ENCODE data around the gene BTBD1.

Gene BTBD1

GRCh38 chr15:82985688-82986441, 81.2 kb downstream of the BTBD1 start, which contains the start of gene RAMAC (continued):
- TF ChIP-seq ZBTB8A (tag by site-specific recombination; IDR thresholded peaks at IDR 0.05) = peak; percentile 33; the same call in 1 of the 2 replicates
- TF ChIP-seq KLF9 (tag by site-specific recombination; IDR thresholded peaks at IDR 0.05; ENCODE audit: low read depth) = no peak
- no peak for TF ChIP-seq OSR2 (tag by site-specific recombination; IDR thresholded peaks at IDR 0.05)
- no peak for TF ChIP-seq ZNF280C (tag by site-specific recombination; IDR thresholded peaks at IDR 0.05)
- no peak for TF ChIP-seq ZNF544 (tag by site-specific recombination; IDR thresholded peaks at IDR 0.05)
- TF ChIP-seq ZXDB (tag by site-specific recombination; IDR thresholded peaks at IDR 0.05) = peak; percentile 64
- TF ChIP-seq ZBTB26 (tag by site-specific recombination; optimal IDR thresholded peaks at IDR 0.05) = no peak
- no peak for TF ChIP-seq PRDM1 (tag by site-specific recombination; IDR thresholded peaks at IDR 0.05)
- peak; percentile 82; the same call in 1 of the 2 replicates for TF ChIP-seq ZNF660 (tag by site-specific recombination; IDR thresholded peaks at IDR 0.05)
- peak; percentile 35 for TF ChIP-seq SP3 (tag by site-specific recombination; IDR thresholded peaks at IDR 0.05)
- TF ChIP-seq ZNF658 (tag by site-specific recombination; IDR thresholded peaks at IDR 0.05) = no peak
- TF ChIP-seq ELK4 (IDR thresholded peaks at IDR 0.05; ENCODE audit: borderline replicate concordance, low read depth, low read length) = 0 out of 2 replicates have a peak, but pooled peaks have one; percentile 28
- peak; percentile 96 for TF ChIP-seq ZBTB17 (tag by site-specific recombination; IDR thresholded peaks at IDR 0.05)
- TF ChIP-seq ZNF768 (tag by site-specific recombination; IDR thresholded peaks at IDR 0.05) = no peak
- no peak for TF ChIP-seq ZNF654 (tag by site-specific recombination; IDR thresholded peaks at IDR 0.05; ENCODE audit: low read depth)
- peak; percentile 18; the same call in 1 of the 2 replicates for TF ChIP-seq ZNF2 (tag by site-specific recombination; IDR thresholded peaks at IDR 0.05)
- TF ChIP-seq ZSCAN30 (tag by site-specific recombination; IDR thresholded peaks at IDR 0.05) = peak; percentile 21; the same call in 1 of the 2 replicates

GRCh38 chr15:82980981-82981380, 86.1 kb downstream of the BTBD1 start:
- H3K36me3 ChIP-seq (ENCODE audit: control insufficient read depth in 2 of 2, insufficient read depth in 1 of 2, low read length in 2 of 2) = peaks cover 0 to 4% of the 10 kb centered on the region in 2 experiments; a peak in 2 of 3 replicates
- H3K4me3 ChIP-seq (ENCODE audit: low read depth, low read length) = no peak overlapping the region
- POLR2A ChIA-PET = no interaction called here
- H3K9me3 ChIP-seq (ENCODE audit: control insufficient read depth, insufficient read depth, low read depth, low read length) = no peaks in the 10 kb centered on the region
- CTCF ChIA-PET = no interaction called here
- H3K27ac ChIP-seq (ENCODE audit: extremely low read depth, low read depth, low read length) = no peak overlapping the region
- H3K4me1 ChIP-seq (ENCODE audit: control insufficient read depth, insufficient read depth, low read length) = peaks cover 5% of the 10 kb centered on the region; the same call in 1 of the 2 replicates
- TF ChIP-seq ZNF529 (tag by site-specific recombination; IDR thresholded peaks at IDR 0.05; ENCODE audit: insufficient replicate concordance) (no peak), ZNF585B (tag by site-specific recombination; IDR thresholded peaks at IDR 0.05) (no peak), ZNF501 (tag by site-specific recombination; IDR thresholded peaks at IDR 0.05) (no peak), ZNF146 (tag by site-specific recombination; IDR thresholded peaks at IDR 0.05) (no peak), ZNF426 (tag by site-specific recombination; IDR thresholded peaks at IDR 0.05) (no peak), ZNF416 (tag by site-specific recombination; IDR thresholded peaks at IDR 0.05) (no peak), ZNF19 (tag by site-specific recombination; IDR thresholded peaks at IDR 0.05; ENCODE audit: low read depth) (no peak), ZNF202 (tag by site-specific recombination; IDR thresholded peaks at IDR 0.05; ENCODE audit: borderline replicate concordance) (no peak), ZFP69B (tag by site-specific recombination; IDR thresholded peaks at IDR 0.05) (no peak), ZNF677 (tag by site-specific recombination; IDR thresholded peaks at IDR 0.05) (no peak), ZNF449 (tag by site-specific recombination; IDR thresholded peaks at IDR 0.05) (no peak), ZNF768 (tag by site-specific recombination; IDR thresholded peaks at IDR 0.05) (no peak), ZNF521 (tag by site-specific recombination; IDR thresholded peaks at IDR 0.05) (no peak)

Measured in HEK293 (cell line).